ENCODE measurements around the gene CBX3. TPM values are rescaled to one million over a fixed set of nuclear protein-coding genes. Genes with fewer than 3 reads are reported as not detected.

Gene CBX3
- total and polyA plus RNA-seq, 2 experiments from 2014 or later: 236 to 249 TPM

DNA sequence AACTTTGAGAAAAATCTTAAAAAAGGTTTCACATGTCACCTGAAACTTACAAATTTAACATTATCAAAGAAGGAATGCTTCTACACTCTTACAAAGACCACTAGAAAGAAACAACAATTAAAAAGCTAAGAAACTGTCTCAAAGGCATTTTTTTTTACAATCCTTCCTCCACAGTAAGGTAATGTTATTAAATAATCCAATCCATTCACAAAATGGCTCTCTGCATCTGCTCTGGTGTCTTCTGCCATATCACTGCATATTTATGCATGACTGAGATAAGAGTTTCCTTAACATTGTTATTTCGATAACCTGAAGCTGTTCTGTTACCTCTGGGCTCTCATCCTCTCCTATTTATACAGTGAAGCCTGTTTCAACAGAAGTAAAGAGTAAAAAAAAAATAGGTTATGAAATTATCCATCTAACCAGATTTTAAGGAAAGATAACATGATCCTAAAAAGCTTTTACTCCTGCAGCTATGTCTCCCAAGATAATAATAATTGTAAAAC is 9.5 kb upstream of the CBX3 start:
- Histone ChIP-seq H3K4me1 (ENCODE audit: insufficient read depth) (peaks cover 18% of the 10 kb centered on the region), H3K36me3 (ENCODE audit: insufficient read depth) (peaks cover 79% of the 10 kb centered on the region), H3K79me2 (replicated peaks; ENCODE audit: insufficient read depth) (peaks cover 58% of the 10 kb centered on the region), H3F3A (replicated peaks; ENCODE audit: low read depth) (peaks cover 78% of the 10 kb centered on the region), H3K27me3 (ENCODE audit: insufficient read depth) (no peaks in the 10 kb centered on the region), H4K20me1 (replicated peaks; ENCODE audit: insufficient read depth) (peaks cover 59% of the 10 kb centered on the region), H3K4me2 (no peak overlapping the region), H2AFZ (no peak overlapping the region), H3K9me2 (ENCODE audit: insufficient read depth) (no peaks in the 10 kb centered on the region), H3K27ac (ENCODE audit: low read depth) (peak overlapping the region; percentile 67), H3K4me3 (no peak overlapping the region)
- no peaks in the 10 kb centered on the region; the same call in 2 of the 3 replicates for H3K9me3 Mint-ChIP-seq
- DNase-seq (ENCODE audit: low spot score): no peak
- H3K27me3 Mint-ChIP-seq (ENCODE audit: insufficient read depth, low read depth, poor library complexity): peaks cover 54% of the 10 kb centered on the region
- ATAC-seq: no peak
- peak overlapping the region; percentile 50 for H3K27ac Mint-ChIP-seq
- H3K4me1 Mint-ChIP-seq: peaks cover 78% of the 10 kb centered on the region
- H3K36me3 Mint-ChIP-seq (ENCODE audit: low read depth): peaks cover 96% of the 10 kb centered on the region
- no peak for TF ChIP-seq STAT1 (IDR thresholded peaks at IDR 0.05; ENCODE audit: unreplicated experiment)
- TF ChIP-seq ZNF114 (CRISPR knock-in tag; IDR thresholded peaks at IDR 0.05): no peak
- TF ChIP-seq, protein P1, sequence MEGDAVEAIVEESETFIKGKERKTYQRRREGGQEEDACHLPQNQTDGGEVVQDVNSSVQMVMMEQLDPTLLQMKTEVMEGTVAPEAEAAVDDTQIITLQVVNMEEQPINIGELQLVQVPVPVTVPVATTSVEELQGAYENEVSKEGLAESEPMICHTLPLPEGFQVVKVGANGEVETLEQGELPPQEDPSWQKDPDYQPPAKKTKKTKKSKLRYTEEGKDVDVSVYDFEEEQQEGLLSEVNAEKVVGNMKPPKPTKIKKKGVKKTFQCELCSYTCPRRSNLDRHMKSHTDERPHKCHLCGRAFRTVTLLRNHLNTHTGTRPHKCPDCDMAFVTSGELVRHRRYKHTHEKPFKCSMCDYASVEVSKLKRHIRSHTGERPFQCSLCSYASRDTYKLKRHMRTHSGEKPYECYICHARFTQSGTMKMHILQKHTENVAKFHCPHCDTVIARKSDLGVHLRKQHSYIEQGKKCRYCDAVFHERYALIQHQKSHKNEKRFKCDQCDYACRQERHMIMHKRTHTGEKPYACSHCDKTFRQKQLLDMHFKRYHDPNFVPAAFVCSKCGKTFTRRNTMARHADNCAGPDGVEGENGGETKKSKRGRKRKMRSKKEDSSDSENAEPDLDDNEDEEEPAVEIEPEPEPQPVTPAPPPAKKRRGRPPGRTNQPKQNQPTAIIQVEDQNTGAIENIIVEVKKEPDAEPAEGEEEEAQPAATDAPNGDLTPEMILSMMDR (conservative IDR thresholded peaks at IDR 0.05; ENCODE audit: low read depth in 2 of 2): no peak
- no peak for TF ChIP-seq EZH2 (IDR thresholded peaks at IDR 0.05; ENCODE audit: low read depth, unreplicated experiment)
- no peak for TF ChIP-seq EZH2phosphoT487 (IDR thresholded peaks at IDR 0.05; ENCODE audit: unreplicated experiment)
- TF ChIP-seq, protein P2, sequence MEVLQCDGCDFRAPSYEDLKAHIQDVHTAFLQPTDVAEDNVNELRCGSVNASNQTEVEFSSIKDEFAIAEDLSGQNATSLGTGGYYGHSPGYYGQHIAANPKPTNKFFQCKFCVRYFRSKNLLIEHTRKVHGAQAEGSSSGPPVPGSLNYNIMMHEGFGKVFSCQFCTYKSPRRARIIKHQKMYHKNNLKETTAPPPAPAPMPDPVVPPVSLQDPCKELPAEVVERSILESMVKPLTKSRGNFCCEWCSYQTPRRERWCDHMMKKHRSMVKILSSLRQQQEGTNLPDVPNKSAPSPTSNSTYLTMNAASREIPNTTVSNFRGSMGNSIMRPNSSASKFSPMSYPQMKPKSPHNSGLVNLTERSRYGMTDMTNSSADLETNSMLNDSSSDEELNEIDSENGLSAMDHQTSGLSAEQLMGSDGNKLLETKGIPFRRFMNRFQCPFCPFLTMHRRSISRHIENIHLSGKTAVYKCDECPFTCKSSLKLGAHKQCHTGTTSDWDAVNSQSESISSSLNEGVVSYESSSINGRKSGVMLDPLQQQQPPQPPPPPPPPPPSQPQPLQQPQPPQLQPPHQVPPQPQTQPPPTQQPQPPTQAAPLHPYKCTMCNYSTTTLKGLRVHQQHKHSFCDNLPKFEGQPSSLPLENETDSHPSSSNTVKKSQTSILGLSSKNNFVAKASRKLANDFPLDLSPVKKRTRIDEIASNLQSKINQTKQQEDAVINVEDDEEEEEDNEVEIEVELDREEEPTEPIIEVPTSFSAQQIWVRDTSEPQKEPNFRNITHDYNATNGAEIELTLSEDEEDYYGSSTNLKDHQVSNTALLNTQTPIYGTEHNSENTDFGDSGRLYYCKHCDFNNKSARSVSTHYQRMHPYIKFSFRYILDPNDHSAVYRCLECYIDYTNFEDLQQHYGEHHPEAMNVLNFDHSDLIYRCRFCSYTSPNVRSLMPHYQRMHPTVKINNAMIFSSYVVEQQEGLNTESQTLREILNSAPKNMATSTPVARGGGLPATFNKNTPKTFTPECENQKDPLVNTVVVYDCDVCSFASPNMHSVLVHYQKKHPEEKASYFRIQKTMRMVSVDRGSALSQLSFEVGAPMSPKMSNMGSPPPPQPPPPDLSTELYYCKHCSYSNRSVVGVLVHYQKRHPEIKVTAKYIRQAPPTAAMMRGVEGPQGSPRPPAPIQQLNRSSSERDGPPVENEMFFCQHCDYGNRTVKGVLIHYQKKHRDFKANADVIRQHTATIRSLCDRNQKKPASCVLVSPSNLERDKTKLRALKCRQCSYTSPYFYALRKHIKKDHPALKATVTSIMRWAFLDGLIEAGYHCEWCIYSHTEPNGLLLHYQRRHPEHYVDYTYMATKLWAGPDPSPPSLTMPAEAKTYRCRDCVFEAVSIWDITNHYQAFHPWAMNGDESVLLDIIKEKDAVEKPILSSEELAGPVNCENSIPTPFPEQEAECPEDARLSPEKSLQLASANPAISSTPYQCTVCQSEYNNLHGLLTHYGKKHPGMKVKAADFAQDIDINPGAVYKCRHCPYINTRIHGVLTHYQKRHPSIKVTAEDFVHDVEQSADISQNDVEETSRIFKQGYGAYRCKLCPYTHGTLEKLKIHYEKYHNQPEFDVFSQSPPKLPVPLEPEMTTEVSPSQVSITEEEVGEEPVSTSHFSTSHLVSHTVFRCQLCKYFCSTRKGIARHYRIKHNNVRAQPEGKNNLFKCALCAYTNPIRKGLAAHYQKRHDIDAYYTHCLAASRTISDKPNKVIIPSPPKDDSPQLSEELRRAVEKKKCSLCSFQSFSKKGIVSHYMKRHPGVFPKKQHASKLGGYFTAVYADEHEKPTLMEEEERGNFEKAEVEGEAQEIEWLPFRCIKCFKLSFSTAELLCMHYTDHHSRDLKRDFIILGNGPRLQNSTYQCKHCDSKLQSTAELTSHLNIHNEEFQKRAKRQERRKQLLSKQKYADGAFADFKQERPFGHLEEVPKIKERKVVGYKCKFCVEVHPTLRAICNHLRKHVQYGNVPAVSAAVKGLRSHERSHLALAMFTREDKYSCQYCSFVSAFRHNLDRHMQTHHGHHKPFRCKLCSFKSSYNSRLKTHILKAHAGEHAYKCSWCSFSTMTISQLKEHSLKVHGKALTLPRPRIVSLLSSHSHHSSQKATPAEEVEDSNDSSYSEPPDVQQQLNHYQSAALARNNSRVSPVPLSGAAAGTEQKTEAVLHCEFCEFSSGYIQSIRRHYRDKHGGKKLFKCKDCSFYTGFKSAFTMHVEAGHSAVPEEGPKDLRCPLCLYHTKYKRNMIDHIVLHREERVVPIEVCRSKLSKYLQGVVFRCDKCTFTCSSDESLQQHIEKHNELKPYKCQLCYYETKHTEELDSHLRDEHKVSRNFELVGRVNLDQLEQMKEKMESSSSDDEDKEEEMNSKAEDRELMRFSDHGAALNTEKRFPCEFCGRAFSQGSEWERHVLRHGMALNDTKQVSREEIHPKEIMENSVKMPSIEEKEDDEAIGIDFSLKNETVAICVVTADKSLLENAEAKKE (CRISPR knock-in tag; IDR thresholded peaks at IDR 0.05): no peak
- peak overlapping the region; percentile 57 for H3K4me3 Mint-ChIP-seq

Data from GM23338 (cell line).